GM21515 (cell line): ENCODE measurements around the gene MYO3B.

Source experiments
- ATAC-seq: cut with Tn5 transposase; IDR thresholded peaks from one replicate; pipeline ENCODE4 v1.9.1; 2021; ENCODE audit not compliant: unreplicated experiment

The MYO3B gene

DNA sequence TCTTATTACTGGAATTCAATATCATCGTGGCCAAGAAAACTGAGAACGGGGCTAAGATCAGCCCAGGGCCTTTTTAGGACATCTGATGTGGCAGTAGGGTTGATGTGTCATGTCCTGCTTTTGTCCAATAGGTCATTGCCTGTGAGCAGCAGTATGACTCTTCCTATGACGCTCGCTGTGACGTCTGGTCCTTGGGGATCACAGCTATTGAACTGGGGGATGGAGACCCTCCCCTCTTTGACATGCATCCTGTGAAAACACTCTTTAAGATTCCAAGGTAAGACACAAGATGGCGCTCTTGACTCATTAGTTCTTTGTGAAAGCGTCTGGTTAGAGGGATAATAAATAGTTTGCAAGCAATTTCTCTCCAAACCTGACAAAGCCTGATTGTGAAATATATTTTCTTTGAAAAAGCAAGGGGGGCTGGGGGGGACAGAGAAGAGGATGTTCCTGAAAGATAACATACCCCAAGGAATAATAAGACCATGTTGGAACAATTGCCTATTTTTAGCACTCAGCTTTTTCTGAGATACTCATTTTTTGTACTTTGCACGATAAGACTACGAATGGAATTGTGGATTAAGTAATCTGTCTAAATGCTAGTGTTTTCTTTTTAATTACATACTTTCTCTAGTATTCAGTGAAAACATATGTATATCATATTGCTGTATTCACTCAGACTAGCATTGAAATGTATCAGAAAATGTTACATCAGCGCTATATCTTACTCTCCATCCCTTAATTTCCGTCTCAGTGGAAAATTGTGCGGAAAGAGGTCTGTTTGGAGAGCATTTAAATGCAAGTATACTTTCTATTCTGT, 58.1 kb downstream of the MYO3B start:
- no peak for ATAC-seq

DNA sequence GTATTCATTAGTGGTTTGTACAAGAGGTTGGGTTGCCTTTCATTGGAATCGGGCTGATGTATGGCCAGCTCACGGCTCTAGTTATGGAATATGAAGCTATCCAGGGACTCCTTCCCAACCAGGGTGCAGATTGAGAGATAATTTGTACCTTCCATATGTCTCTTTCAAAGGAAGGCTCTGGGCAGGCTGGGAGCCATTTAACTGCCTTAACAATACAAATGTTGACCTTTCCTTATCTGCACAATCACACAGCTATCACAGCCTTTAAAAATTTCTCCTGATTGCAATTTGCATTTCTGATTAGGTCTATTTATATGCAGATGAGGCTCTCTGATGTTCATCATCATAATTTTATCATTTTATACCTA, 58.7 kb downstream of the MYO3B start:
- no peak for ATAC-seq

DNA sequence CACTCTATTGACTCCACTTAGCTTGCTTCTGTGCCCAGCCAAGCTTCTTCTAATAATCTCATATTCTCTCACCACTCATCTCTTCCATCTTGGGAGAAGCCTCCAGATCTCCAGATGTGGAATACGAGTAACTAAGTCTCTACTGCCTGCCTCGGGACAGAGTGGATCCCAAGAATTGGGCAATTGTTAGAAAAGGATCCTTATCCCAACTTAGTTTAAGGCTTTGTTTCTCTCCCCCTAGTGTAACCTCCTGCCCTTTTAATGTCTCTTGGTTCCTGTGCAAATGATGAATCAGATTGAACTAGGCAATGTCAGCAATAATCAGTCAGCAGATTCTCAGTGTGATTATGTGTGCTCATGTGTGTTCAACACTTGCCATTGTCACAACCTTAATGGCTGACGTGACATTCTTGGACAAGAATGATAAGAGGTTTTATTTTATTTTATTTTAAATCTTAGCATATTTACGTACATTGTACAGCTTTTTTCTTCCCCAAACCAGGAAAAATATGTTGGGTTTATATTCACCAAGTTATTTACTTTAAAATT, 59.7 kb downstream of the MYO3B start:
- no peak for ATAC-seq

DNA sequence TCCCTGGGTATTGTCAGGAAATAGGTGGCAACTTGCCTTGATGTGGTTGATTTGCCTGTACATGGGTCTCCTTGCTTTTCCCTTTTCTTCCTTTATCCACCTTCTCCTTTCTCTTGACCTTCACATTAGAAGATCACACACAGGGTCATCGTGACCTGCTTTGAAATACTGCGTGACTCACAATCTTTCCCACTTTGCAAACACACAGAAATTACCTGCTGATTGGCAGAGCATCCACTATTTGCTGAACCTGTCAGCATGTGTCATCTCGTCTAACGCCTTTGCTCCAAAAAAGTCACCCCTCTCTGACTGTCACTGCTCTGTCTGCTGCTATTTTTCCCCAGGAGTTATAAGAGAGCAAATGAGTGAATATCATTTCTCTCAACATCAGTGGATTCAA, 60.8 kb downstream of the MYO3B start:
- ATAC-seq = no peak

DNA sequence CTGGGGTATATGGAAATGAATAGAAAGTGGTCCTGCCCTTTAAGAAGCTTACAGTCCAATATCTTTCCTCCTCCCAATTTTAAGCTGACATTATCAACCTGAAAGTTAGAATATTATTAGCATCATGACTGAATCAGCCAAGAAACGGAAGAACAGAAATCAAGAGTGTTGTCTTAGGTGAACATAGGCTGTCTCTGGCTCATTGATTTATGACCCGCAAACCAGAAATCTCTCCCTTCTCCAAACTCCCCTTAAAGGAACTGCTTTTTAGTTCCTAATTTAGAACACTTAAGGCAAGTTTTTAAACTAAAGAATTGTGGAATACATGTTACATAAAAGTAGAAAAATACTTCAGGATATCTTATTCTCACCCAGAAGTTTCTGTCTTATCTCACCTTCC, 62.7 kb downstream of the MYO3B start:
- ATAC-seq = no peak

DNA sequence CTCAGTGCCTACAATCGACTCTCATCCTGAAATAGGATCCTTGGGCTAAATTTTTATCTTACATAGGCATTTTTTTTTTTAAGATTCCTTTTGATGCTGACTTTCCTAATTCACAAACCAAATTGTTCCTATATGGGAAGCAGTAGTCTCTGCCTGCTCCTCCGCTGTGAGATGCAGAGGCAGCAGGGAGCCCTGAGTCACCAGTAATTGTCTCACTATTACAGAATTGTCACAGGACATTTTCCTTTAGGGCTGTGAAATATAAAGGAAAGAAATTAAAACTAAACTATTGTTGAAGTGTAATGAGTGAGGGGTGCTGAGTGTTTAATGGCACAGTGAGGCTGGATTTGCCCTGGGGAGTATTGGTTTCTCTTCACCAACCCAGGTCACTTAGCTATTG, 63.8 kb downstream of the MYO3B start:
- no peak for ATAC-seq

DNA sequence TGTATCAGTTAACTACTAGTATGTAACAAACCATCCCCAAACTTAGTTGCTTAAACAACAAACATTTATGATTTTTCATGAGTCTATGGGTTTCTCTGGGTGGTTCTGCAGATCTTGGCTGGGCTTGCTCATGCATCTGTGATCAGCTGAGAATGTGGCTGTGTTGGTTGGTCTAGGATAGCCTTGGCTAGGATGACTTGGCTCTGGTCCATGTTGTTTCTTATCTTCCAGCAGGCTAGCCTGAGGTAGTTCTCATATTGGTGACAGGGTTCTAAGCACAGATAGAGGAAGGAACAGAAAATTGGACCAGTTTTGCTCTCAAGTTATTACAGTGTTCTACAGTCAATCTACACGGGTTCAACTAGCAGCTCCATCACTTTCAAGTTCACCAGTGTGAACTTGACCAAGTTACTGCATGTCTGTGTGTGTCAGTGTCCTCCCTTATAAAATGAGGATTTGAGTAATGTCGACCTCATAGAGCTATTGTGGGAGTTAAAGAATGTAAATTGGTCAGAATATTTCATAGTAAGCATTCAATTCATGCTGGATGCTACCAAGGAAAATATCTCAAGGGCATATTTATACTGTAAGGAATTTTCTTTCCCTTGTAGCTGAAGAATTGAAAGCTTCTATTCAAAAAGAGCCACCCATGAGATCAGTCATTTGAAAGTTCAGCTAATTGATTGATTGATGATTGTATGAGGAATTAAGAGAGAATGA, 65.3 kb downstream of the MYO3B start:
- no peak for ATAC-seq

DNA sequence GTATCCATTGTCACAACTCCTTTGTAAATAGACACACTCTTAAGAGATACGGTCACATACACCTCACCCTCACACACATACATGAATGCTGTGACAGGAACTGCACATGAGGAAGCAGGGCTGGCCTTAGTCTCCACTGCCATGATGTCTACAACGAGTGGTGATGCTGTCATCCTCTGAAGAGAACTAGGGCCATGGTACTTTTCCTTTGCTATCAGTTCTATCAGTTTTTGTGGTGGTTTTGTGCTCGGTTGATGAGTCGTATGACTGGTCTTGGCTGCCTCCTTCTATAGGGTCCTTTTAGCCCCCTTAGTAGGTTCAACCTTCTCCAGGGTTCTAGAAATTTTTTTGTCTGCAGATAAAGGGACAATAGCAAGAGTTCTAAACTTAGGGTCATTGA, 66.0 kb downstream of the MYO3B start:
- ATAC-seq = no peak

DNA sequence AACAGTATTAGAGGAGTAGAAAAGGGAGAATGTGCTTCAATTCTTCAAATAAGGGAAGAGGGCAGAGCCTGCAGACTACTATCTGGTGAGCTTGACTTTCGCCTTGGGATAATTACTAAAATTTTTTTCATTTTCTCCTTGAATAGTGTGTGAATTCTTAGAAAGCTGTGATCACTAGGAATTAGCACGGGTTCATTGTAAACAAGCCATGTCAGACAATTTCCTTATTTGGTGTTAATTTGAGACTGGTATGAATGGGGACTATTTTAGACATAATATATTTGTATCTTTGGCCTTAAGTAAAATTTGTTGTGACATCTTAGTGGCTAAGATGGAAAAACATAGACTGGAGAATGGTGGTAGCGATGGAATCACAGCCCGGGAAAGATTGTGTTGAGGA, 66.6 kb downstream of the MYO3B start:
- no peak for ATAC-seq

DNA sequence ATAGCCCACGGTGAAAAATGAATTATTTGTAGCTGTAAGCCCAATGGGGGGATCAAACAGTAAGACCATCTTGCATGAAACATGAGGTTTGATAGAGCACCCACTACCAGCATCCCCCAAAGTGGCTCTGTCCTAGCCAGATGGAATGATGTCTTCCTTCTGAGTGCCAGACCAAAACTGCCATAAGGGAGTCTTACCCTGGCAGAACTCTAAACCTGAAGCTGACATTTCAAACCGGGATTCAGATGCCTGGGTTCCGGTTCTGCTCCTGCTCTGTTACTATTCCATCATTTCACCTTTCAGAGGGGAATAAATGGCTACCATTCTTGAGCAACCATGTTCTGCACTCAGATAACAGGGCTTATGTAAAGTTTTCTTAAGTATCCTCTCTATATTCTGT, 67.4 kb downstream of the MYO3B start:
- no peak for ATAC-seq

DNA sequence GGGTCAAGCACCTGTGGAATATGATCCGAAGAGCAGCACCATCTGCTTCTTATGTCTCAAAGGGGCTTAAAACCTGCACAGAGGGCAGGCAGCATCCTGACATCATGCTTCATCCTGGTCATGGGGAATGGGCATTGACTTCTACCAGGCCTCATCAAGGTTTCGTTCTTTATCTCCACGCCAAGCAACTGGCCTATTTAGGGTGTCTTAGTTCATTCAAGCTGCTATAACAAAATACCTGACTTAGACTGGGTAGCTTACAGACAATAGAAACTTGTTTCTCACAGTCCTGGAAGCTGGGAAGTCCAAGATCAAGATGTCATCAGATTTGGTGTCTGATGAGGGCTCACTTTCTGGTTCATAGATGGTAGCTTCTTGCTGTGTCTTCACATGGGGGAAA, 69.4 kb downstream of the MYO3B start:
- ATAC-seq = no peak

DNA sequence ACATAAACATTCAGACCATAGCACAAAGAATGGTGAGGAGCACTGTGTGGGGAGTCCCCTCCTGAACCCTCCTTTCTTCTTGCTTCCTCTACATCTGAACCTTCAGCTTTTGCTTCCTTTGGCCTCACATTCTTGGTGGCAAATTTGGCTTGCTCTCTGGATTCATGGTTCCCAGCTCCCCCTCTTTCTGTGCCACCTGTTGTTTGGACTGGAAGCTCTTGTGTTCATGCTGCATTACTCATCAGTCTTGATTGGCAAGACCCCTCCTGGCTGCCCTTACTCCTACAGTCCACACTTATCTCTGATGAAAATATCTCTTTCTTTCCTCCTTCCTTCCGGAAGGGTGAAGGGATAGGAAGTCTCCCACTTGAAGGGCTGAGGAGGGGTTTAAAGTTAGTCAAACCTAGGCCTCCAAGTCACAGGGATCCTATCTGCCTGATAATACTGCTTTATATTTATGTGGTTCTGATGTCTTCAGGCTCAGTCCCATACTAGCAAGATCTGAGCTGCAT, 70.0 kb downstream of the MYO3B start:
- no peak for ATAC-seq

DNA sequence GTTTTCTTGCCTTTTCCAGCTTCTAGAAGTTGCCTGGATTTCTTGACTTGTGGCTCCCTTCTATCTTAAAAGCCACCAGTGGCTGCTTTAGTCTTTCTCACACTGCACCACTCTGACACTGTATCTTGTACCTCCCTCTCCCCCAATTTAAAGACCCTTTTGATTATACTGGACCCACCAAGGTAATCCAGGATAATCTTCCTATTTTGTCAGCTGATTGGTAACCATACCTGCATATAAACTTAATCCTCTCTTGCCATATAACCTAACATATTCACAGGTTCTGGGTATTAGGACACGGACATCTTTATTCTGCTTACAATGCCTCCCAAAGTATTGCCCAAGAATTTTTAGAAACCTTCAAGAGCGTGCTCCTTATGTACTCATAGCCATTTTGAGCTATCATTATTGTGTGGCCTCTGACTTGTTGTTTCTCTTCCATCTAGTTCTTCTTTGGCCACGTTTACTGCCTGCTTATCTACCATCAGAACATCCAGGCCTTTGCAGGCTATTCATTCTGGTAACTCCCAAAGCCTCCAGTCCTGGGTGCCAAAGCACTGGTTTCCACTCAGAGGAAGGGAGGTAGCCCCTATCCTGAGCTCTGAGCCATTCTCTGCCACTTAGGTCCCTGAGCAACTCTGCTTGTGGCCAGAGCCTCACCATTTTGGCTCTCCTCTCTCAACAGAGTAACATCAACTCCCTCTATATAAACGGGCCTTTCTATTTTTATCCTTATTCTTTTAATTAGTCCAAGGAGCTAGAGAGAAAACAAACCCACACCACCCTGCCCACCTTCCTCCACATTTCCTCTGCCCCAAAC, 70.8 kb downstream of the MYO3B start:
- no peak for ATAC-seq

DNA sequence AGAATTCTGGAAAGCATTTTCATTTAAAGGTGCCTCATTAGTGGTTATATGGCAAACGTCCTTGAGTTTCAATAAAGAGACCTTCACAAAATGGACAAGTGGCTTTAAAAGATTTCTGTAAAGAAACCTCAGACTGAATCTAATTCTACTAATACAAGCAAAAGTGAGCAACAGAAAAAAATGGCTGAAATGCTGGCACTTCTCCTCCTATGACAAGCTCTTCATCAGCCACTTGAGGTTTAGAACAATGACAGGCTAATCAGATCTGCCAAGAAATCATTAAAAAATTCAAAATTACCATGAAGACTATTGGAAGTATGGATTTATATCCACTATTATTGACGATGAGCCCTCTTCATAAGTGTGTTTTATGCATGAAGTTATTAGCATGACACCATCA, 71.8 kb downstream of the MYO3B start:
- no peak for ATAC-seq

DNA sequence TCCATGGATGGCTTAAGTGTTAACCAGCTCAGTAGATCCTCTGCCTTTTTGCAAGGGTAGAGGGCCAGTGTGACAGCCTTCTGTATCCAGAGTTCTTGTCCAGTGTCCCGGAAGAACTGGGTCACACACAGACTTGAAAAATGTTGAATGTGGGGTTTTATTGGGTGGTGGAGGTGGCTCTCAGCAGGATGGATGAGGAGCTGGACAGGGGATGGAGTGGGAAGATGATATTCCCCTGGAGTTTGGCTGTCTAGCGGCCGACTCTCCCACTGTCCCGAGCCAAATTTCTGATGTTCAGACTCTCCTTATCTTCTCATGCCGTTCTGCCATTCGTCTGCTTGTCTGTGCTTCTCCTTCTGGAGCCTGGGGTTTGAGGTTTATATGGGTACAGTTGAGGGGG, 72.6 kb downstream of the MYO3B start:
- no peak for ATAC-seq

DNA sequence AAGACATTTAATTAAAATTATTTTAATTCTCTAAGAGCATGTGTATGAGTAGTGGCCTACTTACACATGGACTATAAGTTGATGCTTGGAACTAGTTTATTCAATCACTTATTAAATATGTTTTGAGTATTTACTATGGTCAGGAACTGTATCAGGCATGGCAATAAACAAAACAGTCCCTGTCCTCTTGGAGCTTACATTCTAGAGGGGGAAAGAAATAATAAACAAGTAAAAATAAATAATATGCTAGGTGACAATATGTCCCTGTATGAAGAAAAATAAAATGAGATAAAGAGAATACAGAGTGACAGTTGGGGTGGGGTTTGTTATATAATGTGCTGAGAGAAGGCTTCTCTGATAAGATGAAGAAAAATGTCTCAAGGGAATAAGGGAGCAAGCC, 74.5 kb downstream of the MYO3B start:
- no peak for ATAC-seq

DNA sequence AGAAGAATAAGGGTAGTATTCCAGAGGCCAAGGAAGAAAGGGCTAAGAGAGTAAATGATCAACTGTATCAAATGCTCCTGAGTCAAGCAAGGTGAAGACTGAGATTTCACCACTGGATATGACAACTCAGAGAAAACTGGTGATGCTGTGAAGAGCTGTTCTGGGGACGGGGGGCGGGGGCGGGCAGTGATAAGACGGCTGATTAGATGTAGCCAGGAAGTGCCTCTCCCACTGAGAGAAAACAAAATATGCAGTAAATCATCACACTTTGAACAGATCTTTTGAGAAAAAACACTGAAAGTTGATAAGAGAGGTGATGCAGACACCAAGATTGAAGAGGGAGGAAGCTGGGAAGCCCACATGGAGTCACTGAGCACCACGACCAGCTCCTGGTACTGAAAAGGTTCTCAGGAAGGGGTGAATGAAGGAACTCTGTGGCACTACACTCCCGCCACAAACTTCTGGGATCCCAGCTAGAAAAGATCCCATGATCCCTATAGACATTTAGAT, 75.8 kb downstream of the MYO3B start:
- ATAC-seq = no peak

DNA sequence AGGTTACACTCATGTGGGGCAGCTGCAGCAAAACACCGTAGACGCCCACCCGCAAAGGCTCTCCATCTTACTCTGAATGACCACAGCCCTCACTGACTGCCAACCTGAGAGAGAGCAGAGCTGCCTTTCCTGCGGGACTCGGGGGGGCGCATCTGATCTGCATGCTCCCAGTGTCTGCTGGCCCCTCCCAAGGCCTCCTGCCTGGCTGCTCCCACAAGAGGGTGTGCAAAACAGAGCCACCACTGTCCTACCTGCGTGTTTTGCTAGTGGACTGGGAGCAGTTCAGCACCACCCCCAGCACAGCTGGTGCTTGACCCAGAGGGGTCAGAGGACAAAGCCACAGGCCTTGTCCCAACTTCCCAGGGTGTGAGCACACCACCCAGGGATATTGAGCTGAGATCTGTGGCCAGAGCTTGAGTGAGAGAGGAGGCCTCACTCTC, 76.4 kb downstream of the MYO3B start:
- ATAC-seq = no peak

DNA sequence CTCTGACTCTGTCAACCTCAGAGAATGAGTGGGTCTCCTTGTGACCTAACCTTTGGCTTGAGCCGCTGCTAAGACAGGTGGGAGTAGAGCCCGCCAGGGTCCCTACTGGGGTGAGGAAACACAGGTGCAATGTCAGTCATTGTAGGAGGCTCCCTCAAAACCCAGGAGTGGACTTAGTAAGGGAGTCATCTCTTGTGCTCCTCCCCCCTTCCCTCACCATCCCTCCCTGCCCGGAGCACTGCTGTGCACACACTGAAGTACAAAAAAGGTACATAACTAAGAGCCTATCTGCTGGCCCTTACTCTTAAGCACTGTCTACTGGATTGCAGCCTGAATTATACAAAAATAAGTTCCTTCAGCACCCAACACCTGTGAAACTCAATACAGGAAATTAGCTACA, 77.2 kb downstream of the MYO3B start:
- no peak for ATAC-seq

DNA sequence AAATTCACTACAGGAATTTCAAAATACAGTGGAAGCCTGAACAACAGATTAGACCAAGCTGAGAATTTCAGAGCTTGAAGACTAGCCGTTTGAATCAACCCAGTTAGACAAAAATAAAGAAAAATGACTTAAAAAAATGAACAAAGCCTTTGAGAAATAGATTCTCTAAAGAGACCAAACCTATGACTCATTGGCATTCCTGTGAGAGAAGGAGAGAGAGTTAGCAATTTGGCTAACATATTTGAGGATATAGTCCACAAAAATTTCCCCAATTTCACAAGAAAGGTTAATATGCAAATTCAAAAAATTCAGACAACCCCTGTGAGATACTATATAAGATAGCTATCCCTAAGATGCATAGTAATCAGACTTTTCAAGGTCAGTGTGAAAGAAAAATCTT, 78.0 kb downstream of the MYO3B start:
- ATAC-seq = no peak

DNA sequence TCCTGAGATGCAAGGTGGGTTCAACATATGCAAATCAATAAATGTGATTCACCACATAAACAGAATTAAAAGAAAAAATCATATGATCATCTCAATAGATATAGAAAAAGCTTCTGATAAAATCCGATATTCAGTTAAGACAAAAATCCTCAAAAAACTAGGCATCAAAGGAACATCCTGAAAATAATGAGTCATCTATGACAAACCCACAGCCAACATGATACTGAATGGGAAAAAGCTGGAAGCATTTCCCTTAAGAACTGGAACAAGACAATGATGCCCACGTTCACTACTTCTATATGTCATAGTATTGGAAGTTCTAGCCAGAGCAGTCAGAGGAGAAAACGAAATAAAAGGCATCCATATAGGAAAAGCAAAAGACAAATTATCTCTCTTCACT, 80.4 kb downstream of the MYO3B start:
- no peak for ATAC-seq
